ENCODE data around the gene CIDEC.
A peak's percentile ranks its signal among the peaks of the same experiment; 100 is the strongest.

CIDEC gene

DNA sequence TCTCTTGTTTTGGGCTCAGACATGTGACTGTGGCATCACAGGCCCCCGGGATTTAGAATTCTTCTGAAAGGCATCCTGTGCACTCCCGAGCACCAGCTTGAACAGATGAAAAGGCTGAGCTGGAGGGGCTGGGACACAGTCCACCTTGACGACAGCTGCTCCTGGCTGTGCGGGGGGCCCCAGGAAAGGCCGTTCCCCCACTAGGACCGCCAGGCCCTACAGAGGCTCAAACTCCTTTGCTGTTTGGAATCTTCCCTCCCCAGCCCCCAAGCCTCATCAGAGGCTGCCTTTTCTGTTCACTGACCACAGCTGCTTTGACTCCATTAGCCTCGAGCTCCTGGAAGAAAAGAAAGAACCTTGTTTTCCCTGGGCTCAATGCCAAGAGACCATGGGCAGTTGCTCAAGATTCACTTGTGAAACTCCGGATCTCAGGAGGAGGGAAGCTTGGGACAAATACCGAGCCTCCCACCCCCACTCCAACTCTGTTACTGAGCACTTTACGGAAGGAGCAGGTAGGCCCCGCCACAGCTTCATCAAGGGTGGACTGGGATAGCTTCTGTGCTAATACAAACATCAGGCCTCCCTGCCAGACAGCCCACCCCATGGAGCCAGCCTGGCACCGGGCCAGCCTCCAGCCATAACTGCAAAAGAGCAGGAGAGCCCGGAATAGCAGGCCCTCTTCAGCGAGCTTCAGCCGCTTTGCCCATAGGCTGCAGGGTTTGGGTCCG, 15.7 kb downstream of the CIDEC start:
- H3K27me3 Mint-ChIP-seq (ENCODE audit: low read depth): no peaks in the 10 kb centered on the region
- H3K36me3 Mint-ChIP-seq (ENCODE audit: low read depth): no peaks in the 10 kb centered on the region
- peak overlapping the region; percentile 98 to 99 (median 98) for H3K27ac Mint-ChIP-seq
- H3K4me3 Mint-ChIP-seq: peak overlapping the region; percentile 32 to 53 (median 42)
- TF ChIP-seq, protein P1, sequence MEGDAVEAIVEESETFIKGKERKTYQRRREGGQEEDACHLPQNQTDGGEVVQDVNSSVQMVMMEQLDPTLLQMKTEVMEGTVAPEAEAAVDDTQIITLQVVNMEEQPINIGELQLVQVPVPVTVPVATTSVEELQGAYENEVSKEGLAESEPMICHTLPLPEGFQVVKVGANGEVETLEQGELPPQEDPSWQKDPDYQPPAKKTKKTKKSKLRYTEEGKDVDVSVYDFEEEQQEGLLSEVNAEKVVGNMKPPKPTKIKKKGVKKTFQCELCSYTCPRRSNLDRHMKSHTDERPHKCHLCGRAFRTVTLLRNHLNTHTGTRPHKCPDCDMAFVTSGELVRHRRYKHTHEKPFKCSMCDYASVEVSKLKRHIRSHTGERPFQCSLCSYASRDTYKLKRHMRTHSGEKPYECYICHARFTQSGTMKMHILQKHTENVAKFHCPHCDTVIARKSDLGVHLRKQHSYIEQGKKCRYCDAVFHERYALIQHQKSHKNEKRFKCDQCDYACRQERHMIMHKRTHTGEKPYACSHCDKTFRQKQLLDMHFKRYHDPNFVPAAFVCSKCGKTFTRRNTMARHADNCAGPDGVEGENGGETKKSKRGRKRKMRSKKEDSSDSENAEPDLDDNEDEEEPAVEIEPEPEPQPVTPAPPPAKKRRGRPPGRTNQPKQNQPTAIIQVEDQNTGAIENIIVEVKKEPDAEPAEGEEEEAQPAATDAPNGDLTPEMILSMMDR (IDR thresholded peaks at IDR 0.05; ENCODE audit: unreplicated experiment in 3 of 3): no peak
- peaks cover 32% of the 10 kb centered on the region for H3K4me1 Mint-ChIP-seq
- no peaks in the 10 kb centered on the region for H3K9me3 Mint-ChIP-seq

DNA sequence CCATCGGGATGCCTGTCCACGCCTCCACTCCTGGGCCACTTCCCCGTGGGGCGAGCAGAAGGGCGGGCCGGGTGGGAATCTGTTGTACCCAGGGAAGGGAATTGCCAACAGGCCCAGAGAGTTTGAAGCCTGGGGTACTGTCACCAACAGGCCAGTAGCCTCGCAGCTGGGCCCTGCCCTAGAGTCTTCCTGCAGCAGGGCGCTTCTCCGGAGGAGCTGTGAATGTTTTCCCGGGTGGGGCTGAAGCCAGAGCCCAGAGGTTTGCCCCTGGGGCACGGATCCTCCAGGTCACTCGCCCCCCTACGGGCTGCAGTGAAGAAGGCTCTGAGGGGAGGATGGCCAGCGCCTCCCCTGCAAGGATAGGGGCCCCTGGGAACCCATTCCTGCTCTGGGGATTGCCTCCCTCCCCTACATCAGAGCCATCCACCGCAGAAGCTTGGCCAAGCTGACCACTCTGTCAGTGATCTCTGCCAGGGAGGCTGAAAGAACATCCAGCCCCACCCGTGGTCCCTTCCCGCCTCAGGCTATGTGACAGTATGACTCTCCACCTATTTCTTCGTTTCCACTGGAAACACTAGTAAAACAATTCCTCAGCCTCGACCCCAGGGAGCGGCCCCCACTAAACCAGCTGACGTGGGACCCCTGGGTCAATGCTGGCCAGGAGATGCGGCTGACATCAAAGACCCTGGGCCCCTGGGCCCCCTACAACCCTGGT, 16.8 kb downstream of the CIDEC start:
- Mint-ChIP-seq H3K9me3 (no peaks in the 10 kb centered on the region), H3K27me3 (ENCODE audit: low read depth) (no peaks in the 10 kb centered on the region), H3K4me3 (no peak overlapping the region), H3K27ac (peak overlapping the region; percentile 70 to 99 (median 98)), H3K4me1 (peaks cover 30% of the 10 kb centered on the region), H3K36me3 (ENCODE audit: low read depth) (no peaks in the 10 kb centered on the region)
- TF ChIP-seq, protein P1 (IDR thresholded peaks at IDR 0.05; ENCODE audit: unreplicated experiment in 3 of 3): no peak

DNA sequence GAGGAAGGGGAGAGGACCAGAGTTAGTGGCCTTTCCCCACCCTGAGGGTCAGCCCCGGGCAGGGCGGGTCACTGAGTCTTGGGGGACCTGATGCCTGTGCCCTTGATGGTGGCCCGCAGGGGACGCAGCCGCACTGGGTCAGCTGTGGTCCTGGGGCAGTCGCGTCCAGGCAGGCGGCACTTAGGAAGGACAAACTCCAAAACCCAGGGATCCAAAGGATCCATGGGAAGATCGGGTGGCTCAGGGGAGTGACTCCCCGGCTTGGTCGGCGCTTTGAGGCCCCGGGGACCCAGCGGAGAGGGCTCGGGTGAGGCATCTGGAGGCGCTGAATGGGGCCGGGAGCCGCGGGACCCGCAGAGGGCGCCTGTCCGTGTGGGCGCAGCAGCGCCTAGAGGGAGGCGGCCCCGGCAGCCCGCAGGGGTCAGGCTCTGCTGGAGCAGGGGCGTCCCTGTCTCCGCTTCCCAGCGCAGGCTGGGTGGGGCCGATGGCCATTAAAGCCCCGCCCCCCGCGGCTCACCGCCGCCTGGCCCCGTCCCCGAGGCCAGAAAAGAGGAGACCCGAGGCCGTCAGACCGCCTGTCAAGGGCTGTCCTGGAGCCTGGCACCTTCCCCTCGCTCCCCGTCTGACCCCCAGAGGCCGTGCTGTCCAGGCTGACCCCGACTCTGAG, 17.5 kb downstream of the CIDEC start:
- peaks cover 26% of the 10 kb centered on the region for H3K4me1 Mint-ChIP-seq

DNA sequence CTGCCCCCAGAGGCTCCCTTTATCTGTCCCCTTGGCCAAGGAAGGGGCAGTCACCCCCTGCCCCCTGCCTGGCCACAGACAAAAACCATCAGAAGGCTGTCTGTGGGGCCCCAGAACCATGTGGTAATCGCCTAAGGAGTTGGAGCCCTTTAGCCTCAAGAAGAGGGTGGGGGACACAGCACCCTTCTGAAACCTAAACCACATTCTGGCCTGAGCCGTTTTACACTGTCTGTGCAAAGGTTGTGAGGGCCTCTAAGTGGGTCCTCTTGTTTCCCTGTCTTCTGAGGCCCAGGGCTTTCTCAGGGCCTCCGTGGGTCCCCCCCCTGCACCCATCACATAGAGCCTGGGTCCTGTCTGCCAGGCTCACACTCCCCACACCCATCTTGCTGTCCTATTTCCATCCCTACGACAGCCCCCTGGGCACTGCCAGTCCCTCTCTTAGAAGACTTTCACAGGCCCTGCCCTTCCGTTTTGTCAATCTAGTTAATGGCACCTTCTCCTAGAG, 18.4 kb downstream of the CIDEC start:
- H3K27me3 Mint-ChIP-seq (ENCODE audit: low read depth): no peaks in the 10 kb centered on the region
- H3K4me1 Mint-ChIP-seq: peaks cover 22% of the 10 kb centered on the region
- H3K4me3 Mint-ChIP-seq: no peak overlapping the region
- TF ChIP-seq, protein P1 (IDR thresholded peaks at IDR 0.05; ENCODE audit: unreplicated experiment in 3 of 3): no peak
- H3K9me3 Mint-ChIP-seq: no peaks in the 10 kb centered on the region
- peak overlapping the region; percentile 43 to 63 (median 56) for H3K27ac Mint-ChIP-seq
- H3K36me3 Mint-ChIP-seq (ENCODE audit: low read depth): no peaks in the 10 kb centered on the region

More for the DNA sequence above, 17.5 kb downstream of the CIDEC start:
- H3K9me3 Mint-ChIP-seq: no peaks in the 10 kb centered on the region
- no peaks in the 10 kb centered on the region for H3K36me3 Mint-ChIP-seq (ENCODE audit: low read depth)
- TF ChIP-seq, protein P1 (IDR thresholded peaks at IDR 0.05; ENCODE audit: unreplicated experiment in 3 of 3): peak; percentile 16 to 38 (median 25)
- peak overlapping the region in 2 of 3 experiments; percentile 59 to 64 for H3K4me3 Mint-ChIP-seq
- no peaks in the 10 kb centered on the region for H3K27me3 Mint-ChIP-seq (ENCODE audit: low read depth)
- H3K27ac Mint-ChIP-seq: peak overlapping the region in 2 of 3 experiments; percentile 43 to 63

DNA sequence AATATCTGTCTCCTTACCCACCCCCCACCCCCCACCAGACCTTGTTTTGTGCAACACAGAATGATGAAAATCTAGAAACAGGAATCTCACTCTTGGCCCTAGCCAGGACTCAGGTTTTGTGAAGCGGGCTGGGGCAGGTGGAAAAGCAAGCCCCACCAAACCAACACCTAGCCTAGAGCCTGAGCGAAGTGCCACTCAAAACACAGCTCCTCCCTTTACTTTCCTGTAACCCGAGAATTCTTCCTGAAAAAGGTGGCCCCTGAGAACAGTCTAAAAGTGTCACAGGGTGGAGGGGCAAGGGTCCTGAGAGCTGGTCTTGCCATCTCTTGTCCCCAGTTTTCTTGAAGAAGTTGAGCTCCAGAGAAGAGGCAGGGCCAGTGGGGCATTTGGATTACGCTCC, 18.9 kb downstream of the CIDEC start:
- Mint-ChIP-seq H3K4me1 (peaks cover 17% of the 10 kb centered on the region), H3K27ac (no peak overlapping the region), H3K9me3 (no peaks in the 10 kb centered on the region), H3K36me3 (ENCODE audit: low read depth) (no peaks in the 10 kb centered on the region), H3K4me3 (no peak overlapping the region), H3K27me3 (ENCODE audit: low read depth) (no peaks in the 10 kb centered on the region)
- TF ChIP-seq, protein P1 (IDR thresholded peaks at IDR 0.05; ENCODE audit: unreplicated experiment in 3 of 3): no peak
